C4-2B (cell line): ENCODE measurements around the gene STRN3.
"Not testable (repeated sequence)": the region's sequence is repeated elsewhere in the genome, so short reads cannot be mapped to it uniquely, and the experiment has no call there.

Source experiments
- H3K27ac ChIP-seq: fragments of 450-650 bp; 2 replicates; pipeline ENCODE4 v1.5.1; 2017
- ZFX ChIP-seq: fragments of 450-650 bp; IDR thresholded peaks from 2 replicates; pipeline ENCODE4 v1.6.1; 2017
- TF ChIP-seq, protein P1 (sequence below): fragments of 450-650 bp; conservative IDR thresholded peaks from 2 replicates; pipeline ENCODE4 v1.5.1; 2017; ENCODE audit warnings: mild to moderate bottlenecking

STRN3 gene

DNA sequence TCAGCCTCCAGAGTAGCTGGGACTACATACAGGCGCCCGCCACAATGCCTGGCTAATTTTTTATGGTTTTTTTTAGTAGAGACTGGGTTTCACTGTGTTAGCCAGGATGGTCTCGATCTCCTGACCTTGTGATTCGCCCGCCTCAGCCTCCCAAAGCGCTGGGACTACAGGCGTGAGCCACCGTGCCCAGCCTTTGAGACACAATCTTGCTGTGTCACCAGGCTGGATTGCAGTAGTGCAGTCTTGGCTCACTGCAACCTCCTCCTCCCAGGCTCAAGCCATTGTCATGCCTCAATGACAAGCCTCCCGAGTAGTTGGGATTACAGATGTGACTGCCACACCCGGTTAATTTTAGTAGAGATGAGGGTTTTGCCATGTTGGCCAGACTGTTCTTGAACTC is 21.3 kb upstream of the STRN3 start:
- TF ChIP-seq, protein P1, sequence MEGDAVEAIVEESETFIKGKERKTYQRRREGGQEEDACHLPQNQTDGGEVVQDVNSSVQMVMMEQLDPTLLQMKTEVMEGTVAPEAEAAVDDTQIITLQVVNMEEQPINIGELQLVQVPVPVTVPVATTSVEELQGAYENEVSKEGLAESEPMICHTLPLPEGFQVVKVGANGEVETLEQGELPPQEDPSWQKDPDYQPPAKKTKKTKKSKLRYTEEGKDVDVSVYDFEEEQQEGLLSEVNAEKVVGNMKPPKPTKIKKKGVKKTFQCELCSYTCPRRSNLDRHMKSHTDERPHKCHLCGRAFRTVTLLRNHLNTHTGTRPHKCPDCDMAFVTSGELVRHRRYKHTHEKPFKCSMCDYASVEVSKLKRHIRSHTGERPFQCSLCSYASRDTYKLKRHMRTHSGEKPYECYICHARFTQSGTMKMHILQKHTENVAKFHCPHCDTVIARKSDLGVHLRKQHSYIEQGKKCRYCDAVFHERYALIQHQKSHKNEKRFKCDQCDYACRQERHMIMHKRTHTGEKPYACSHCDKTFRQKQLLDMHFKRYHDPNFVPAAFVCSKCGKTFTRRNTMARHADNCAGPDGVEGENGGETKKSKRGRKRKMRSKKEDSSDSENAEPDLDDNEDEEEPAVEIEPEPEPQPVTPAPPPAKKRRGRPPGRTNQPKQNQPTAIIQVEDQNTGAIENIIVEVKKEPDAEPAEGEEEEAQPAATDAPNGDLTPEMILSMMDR = no peak
- TF ChIP-seq ZFX = no peak
- no peak overlapping the region for H3K27ac ChIP-seq

DNA sequence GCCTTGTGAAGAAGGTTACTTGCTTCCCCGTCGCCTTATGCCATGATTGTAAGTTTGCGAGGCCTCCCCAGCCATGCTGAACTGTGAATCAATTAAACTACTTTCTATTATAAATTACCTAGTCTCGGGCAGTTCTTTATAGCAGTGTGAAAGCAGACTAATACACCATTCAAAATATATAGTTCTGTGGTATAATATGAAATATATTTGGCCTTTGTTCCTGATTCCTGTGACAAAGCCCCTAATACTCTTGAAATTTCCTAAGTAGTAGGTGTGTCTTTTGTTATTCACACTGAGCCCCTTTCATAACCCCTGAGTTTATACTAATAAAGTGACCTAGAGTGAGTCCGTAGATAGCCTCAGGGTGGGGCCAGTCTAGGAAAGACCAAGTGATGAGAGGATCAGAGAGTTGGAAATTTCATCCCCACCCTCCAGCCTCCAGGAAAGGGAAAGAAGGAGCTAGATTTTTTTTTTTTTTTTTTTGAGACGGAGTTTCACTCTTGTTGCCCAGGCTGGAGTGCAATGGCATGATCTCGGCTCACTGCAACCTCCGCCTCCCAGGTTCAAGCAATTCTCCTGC is 19.4 kb upstream of the STRN3 start:
- H3K27ac ChIP-seq = no peak overlapping the region
- TF ChIP-seq, protein P1 = no peak
- TF ChIP-seq ZFX = no peak

DNA sequence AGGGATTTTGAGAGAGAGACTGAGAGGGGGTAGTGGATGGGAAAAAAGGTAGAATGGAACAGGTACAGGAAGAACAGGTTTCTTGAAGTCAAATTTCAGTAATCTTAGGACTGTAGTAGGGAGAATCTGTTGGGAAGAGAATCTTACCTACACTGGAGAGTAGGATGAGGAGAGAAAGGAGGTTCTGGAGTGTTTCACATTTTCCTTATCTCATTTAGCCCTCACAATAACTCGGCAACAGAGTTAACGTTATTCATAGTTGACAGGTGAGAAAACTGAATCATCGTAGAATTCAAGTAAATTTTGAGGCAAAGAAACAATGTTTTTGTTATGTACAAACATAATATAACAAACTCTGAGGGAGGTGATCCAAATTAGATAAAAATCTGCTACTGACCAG is 17.2 kb upstream of the STRN3 start:
- TF ChIP-seq ZFX = no peak
- TF ChIP-seq, protein P1 = no peak
- no peak overlapping the region for H3K27ac ChIP-seq

DNA sequence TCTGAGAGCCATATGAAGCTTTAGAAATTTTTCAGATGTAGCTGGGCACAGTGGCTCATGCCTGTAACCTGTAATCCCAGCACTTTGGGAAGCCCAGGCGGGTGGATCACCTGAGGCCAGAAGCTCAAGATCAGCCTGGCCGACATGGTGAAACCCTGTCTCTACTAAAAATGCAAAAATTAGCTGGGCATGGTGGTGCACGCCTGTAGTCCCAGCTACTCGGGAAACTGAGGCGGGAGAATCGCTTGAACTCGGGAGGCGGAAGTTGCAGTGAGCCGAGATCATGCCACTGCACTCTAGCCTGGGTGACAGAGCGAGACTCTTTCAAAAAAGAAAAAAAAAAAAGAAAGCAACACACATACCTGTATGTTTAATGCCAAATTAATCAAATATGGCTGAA is 16.7 kb upstream of the STRN3 start:
- not testable (repeated sequence) for H3K27ac ChIP-seq

DNA sequence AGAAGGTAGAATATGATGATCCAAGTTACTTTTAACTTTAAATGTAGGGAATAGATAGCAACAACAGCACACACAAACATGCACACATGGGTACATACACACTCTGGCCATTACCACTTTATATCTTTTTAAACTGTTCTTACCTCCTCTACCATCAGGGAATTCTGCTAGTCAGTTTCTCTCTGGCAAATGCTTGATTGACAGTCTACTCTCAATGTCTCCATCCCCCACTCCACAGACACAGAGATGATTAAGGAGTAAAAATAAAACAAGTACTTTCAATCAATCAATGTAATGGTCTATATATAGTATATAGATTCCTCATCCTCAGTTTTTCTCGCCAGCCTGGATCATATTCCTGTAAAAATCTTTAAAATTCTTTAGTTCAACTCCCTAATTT is 16.1 kb upstream of the STRN3 start:
- TF ChIP-seq ZFX = no peak
- TF ChIP-seq, protein P1 = no peak
- no peak overlapping the region for H3K27ac ChIP-seq

DNA sequence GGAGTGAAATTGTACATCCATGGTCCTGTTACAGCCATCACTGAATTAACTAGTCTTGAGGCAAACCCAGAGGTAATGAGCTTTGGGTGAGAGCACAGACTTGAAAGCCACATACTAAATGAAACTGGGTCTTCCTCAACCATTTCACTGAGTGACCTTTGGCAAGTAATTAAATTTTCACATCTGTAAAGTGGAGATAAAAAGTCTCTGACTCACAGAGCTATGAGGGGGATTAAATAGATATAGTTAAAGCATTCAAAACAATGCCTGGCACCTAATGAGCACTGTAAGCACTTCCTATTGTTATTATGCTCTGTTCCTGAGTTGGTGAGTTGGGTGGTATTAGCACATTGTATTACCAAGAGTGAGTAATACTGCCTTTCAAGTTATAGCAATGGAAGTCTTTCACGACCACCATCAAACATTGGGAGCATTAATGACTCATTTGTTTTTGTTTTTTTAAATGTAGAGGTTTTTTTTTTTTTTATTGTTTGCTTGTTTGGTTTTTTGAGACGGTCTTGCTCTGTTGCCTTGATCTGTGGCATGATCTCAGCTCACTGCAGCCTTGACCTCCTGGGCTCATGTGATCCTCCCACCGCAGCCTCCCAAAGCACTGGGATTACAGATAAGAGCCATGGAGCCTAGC is 12.5 kb upstream of the STRN3 start:
- no peak overlapping the region for H3K27ac ChIP-seq
- TF ChIP-seq, protein P1 = no peak
- no peak for TF ChIP-seq ZFX

DNA sequence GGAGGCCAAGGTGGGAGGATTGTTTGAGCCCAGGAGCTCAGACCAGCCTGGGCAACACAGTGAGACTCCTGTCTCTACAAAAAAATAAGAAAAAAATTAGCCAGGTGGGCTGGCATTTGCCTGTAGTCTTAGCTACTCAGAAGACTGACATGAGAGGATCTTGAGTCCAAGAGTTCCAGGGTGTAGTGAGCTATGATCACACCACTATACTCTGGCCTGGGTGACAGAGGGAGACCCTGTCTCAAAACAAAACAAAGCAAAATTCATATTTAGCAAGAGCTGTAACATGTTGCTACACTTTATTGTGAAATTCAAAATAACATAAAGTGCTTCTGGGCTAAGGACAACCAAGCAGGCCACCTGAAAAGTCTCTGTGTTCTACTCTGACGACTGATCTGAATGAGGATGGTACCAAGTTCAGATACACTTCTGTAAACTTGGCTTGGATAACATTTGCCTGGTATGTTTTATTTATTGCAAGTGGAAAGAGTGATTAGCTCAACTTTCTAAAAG is 11.6 kb upstream of the STRN3 start:
- TF ChIP-seq ZFX = no peak
- TF ChIP-seq, protein P1 = no peak

DNA sequence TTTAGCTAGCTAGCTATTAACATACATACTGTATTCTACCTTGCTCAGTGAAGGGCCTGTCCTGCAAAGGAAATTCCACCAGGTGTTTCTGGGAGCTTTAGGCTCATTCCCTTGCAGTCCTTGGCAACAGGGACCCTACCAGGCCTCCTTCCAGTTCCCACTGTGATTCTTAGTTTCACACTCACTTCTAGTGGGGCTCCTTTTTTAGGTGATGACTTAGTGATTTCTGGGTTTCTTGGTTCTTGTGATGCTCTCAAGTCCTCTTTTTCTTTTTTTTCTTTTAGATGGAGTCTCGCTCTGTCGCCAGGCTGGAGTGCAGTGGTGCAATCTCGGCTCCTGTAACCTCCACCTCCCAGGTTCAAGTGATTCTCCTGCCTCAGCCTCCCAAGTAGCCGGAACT is 10.4 kb upstream of the STRN3 start:
- no peak overlapping the region for H3K27ac ChIP-seq
- TF ChIP-seq, protein P1 = no peak
- TF ChIP-seq ZFX = no peak

More for the DNA sequence above, 11.6 kb upstream of the STRN3 start:
- H3K27ac ChIP-seq = no peak overlapping the region
